HS-5 (cell line): ENCODE results near the gene NTN4.
"Not testable (repeated sequence)": the region's sequence is repeated elsewhere in the genome, so short reads cannot be mapped to it uniquely, and the experiment has no call there.

Source experiments
- DNase-seq: peaks from one replicate; pipeline ENCODE4 v3.0.0-alpha.2; 2012; ENCODE audit warnings: low read depth

Gene NTN4

DNA sequence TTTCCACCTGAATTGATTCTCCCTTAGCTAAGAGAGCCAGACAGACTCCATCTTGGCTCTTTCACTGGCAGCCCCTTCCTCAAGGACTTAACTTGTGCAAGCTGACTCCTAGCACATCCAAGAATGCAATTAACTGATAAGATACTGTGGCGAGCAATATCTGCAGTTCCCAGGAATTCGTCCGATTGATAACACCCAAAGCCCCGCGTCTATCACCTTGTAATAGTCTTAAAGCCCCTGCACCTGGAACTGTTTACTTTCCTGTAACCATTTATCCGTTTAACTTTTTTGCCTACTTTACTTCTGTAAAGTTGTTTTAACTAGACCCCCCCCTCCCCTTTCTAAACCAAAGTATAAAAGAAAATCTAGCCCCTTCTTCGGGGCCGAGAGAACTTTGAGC, 44.5 kb downstream of the NTN4 start:
- DNase-seq: not testable (repeated sequence)

DNA sequence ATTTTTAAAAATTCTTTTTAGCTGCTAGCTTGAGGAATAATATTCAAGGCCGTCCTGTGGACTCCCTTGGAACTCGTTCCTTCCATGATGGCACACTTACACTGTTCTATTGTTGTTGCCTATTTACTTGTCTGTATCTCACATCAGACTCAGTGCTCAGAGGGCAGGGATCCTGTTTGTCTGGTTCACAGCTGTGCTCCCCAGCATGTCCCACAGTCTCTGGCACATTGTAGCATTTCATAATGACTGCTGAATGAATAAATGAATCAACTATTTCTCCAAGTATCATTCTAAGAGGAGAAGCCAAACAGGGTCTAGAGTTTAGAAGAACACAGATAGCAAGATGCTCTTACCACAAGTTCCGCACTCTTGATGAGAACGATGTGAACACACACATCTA, 48.0 kb downstream of the NTN4 start:
- DNase-seq: no peak

DNA sequence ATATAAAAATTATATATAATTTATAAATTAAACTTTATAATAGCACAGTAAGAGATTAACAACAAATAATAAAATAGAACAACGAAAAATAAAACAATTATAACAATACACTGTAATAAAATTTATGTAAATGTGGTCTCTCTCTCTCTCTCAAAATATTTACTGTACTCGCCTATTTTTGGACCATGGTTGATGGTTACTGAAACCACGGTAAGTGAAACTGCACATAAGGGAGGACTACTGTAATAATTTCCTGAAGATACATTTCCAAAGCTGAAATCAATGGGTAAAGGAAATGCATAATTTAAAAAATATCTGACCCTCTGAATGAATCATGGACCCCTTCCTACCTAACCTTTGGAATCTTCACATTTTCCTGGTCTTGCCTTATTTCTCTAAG, 48.9 kb downstream of the NTN4 start:
- DNase-seq: no peak

DNA sequence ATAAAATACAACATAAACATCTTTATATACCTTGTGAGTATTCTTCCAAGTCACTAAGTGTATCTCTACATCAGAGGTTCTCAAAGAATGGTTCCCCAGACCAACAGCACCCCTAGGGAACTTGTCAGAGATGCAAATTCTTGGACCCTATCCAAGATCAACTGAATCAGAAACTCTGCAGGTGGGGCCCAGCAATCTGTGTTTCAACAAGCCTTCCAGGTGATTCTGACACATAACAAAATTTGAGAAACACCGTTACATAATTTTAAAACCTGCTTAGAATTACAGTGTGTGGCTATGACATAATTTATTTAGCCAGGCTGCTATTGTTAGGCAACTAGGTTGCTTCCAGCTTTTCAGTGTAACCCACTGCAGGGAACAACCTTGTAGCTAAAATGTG, 49.8 kb downstream of the NTN4 start:
- no peak for DNase-seq

DNA sequence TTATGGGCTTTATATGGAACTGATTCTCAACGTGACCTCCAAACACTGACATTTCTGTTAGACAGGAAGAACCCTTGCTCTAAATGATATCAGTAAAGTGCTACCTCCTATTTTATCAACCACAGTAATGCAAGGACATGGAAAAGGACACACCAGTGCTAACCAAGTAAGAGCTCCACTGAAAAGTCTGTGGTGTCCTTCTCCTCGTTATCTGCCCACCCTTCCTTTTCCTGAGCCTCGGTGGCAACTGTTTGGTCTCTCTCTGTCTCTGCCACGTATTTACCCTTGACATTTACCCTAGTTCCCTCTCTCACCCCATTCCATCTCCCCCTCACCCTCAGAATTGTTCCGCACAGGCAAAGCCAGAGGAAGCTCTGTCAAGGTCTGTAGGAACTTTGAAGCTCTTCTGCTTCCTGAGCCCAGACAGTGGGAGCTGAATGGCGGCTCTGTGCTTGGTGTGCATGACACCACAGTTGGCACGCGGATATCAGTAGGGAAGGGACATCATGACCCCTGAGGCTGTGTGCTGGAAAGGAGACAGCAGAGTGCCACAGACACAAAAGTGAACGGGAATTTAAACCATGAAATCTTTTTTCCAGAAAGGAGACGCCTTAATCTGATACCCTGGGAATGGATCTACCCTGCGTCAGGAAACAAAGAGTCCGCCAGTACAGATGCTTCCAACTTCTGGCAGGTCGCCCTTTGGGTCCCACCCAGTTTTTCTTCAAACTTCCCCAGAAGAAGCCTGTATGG, 50.8 kb downstream of the NTN4 start:
- DNase-seq: no peak

DNA sequence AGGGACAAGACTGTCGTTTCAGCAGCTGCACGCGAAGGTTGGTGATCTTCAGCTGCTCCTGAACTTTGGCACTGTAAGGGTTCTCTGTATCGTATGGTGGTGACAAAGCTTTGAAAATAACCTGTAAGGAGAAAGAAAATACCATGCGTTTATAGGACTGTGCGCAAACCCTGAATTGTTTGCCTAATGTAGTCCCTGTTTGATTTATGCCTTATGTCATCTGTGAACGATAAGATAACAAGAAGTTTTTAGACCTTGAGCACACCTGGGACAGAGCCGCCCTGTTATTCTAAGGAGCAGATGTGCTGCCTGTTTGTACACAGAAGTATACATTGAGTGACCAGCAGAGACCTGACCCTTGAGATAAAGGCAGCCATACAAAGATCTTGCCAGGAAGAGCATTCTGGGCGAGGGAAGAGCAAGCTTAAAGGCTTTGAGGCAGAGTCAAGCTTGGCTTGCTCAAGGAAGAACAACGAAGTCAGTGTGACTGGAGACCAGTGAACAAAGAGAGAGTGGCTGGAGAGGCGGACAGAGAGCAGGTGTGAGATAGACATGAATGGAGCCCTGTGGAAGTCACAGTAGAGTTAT, 52.4 kb downstream of the NTN4 start:
- DNase-seq: no peak

DNA sequence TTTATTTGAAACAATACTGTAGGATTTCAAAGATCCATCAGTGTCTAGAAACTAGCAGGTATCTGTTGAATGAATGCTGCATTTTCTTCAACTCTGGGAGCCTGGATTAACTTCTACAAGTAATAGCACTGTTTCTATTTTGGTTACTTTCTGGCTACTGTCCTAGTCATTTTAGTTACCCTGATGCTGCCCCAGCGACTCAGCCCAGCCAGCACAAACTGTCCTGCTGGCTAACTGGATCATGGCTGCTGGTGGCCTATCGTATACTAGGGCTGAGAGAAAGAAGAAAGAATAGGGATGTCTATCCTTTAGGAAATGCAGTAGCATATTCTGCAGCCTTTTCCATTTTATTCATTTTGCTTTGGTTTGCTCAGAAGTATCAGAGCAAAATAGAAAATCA, 53.9 kb downstream of the NTN4 start:
- no peak for DNase-seq

DNA sequence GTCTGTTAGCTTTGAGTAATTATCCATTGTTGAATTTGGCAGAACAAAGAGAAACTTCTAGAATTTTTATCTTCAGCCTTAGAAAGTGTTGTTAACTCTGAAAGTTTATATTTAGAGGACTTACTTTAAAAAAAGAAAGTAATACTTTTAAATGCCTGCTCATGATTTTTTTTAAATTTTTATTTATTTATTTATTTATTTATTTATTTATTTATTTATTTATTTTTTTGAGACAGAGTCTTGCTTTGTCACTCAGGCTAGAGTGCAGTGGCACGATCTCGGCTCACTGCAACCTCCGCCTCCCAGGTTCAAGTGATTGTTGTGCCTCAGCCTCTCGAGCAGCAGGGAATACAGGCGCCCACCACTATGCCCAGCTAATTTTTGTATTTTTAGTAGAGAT, 54.8 kb downstream of the NTN4 start:
- DNase-seq: not testable (repeated sequence)

DNA sequence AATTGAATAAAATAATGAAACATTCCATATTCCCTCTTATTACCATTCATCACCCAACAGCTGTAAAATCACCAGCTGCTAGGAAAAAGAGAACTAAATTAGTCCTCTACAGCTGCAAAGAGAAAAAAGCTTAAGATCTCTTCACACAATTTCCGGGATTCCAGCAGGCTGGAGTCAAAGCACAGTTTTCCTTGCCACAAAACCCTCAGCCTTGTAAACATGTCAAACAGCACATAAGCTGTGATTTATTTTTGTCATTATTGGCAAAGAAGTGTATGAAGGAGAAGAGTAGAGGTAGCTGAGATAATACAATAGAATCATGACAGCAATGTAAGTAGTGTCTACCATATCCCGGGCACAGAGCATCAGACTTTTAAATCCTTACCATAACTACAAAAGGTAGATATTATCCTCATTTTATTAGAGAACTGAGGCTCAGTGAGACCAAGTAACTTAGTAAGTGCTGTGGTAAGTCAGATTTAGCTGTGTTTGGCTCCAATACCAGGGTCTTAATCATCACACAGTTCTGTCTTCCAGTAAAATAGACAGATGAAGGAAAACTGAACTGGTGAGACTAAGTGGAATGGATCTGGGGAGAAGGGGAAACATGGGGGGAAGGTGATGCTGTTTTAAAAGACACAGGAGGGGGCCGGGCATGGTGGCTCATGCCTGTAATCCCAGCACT, 57.3 kb downstream of the NTN4 start:
- DNase-seq: peak; percentile 68

DNA sequence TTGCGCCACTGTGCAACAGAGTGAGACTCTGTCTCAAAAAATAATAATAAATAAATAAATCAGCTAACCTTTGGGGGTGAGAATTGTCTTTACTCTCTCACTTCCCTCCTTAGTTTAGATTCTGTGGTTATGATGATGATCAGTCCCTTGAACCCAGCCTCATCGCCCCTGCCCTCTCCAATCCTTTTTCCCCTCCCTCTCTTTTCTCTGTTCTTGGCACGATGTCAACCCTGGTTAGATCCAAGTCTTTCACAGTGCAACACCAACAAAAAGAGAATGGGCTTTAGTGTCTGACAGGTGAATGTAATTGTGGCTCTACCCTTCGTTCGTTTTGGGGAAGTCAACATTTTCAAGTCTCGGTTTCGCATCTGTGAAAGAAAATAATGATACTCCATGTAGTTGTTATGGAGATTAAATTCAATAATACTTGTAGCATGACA, 59.0 kb downstream of the NTN4 start:
- DNase-seq: no peak

DNA sequence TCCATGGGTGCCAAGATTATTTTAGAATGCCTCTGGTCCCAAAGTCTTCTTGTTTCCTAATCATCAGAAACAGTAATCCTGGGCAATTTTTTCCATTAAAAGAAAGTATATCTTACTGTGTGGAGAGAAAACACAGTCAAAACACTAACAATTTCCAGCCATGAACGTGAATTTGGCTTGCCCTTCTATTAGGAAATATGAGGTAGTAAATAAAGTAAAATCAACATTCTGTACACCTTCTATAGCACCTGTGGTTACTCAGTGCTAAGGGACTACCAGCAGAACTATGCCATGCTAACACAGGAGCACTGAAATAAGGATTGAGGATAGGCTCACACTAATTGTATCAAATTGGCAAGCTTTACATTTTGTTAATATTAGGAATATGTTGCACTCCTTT, 60.1 kb downstream of the NTN4 start:
- DNase-seq: no peak

DNA sequence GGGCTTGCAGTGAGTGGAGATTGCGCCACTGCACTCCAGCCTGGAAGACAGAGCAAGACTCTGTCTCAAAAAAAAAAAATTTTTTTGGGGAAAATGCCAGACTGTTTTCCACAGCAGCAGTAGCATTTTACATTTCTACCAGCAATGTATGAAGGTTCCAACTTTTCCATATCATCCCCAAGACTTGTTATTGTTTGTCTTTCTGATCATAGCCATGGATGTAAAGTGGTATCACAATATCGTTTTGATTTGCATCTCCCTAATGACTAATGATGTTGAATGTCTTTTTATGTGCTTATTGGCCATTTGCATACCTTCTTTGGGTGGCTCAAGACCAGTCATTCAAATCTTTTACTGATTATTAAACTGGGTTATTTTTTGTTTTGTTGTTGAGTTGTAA, 63.7 kb downstream of the NTN4 start:
- no peak for DNase-seq

DNA sequence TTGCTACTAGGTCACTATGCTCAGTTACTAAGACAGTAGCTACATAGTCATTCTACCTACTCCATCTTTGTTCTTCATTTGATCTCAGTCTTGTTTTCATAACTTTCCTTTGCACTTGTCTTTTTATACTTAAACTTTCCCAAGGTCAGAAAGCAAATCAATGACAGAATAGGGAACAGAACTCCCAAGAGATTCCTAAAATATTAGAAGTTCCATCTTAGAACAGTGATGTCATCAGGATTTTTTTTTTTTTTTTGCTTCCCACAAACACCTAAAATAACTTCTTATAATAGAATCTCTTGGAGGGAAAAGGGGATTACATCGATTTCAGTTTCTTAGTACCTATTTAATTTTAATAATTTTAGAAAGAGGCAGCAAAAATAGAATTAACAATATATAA, 65.8 kb downstream of the NTN4 start:
- DNase-seq: no peak

DNA sequence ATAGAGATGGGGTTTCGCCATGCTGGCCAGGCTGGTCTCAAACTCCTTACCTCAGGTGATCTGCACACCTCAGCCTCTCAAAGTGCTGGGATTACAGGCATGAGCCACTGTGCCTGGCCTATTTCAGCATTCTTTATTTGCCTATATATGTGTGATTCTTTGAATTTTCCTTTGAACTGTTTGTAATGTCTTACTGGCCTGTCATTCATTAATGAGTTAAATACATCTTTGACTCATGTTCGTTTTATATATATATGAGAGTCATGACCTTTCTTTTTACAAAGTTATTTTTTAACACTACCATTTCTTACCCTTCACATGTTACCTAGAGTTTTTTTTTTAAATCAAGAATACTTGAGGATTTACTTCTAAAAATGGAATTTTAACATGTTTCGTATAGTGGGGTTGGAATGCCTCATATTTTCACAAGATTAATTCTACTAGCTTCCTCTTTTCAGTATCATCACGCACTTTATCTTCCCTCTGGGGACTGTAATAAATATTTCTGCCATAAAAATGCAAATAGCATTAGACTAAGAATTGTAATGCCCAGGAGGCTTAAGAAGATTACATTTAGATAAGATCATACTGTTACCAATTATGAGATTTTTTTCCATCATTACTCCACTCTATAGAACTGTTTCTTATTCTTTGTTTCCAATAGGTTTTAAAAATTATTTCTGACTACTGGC, 66.7 kb downstream of the NTN4 start:
- DNase-seq: no peak

DNA sequence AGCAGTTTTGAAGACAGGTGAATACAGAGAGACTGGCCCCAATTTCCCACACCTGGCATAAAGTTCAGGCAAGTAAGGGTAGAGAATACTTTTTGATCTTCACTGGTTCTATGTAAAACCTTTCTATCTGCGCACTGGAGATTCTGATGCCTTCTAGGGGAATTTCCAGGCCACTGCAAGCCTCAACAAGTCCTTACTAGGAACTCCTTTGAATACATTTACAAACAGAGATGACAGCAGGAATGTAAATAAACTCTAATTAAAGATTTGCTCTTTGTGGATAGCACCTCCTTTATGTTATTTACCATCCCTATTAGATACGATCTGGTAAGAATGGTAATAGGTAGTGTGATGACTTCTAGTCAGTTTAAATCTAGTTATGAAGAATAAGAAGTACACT, 69.2 kb downstream of the NTN4 start:
- DNase-seq: no peak

DNA sequence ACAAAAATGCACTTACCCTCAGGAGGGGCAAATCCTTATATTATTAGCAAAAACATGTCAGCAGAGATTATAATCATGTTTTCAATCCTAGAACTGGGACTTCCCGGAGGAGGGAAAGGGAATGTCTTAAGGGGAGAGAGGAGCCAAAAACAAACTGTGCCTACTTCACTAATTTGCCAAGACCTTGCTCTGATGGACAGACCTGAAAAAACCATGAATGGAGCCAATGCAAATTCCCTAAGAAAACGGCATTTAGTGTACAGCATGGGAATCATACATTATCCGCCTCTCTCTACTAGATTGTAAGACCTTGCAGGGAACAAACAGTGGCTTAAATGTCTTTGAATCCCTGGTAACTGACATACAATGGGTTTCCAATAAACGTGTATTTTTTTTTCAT, 70.4 kb downstream of the NTN4 start:
- DNase-seq: no peak

DNA sequence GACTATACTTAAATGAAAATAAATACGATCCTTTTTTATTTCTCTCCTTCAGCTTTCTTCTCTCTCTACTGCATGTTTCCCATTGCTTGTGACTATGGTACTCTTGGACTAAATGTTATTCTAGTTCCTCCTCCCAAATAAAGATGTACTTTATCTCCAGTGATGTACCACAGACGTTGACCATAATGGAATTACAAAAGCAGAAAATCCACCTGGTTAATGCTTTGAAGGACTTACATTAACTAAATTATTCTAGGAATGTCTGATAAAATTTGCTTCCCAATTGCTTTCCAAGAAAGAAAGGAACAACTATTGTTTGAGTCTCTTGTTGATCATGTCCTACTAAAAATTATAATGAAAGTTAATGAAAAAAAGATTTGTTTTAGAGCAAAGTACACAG, 71.8 kb downstream of the NTN4 start:
- no peak for DNase-seq

DNA sequence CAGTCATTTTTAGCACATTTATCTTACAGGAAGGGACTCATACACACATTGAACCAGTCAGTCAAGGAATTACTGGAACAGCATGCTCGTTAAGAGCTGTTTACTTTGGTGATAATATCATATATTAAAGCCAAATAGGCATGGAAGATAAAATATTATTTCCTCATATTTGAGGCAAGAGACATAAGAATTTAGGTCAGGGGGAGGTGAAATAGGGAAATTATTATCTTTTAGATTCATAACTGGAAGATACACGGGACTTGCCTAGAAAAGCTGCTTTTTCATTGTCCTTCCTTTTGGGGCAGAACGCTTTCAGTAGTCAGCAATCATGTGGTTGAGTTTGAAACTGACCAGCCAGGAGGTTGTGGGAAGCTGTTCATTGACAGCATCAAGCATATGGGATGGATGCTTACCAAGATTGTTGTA, 72.5 kb downstream of the NTN4 start:
- no peak for DNase-seq

DNA sequence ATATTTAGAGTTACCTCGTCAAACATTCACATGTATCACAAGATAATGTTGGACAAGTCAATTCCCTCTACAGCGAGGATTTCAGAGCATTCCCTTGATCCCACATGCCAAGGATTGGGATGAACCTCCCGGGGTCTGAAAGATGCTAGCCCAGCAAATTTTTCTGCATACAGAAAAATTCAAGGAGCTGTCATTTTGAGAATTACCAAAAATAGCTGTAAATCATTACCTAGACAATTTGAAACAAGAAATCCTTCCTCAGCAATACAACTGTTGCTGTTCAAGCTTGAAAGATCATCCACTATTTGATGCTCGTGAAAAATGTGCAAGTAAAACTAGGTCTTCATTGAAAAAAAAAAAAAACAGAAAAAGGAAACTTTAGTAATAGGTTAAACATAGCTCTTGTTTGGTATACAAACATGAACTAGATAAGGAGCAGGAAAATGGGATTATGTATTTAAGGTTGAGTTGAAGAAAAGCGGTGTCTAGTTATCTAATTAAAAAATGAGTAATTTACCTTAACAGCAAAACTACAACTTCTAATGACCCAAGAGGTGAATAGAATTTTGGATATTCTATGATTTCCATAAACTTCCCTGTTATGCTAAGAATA, 73.1 kb downstream of the NTN4 start:
- DNase-seq: no peak

DNA sequence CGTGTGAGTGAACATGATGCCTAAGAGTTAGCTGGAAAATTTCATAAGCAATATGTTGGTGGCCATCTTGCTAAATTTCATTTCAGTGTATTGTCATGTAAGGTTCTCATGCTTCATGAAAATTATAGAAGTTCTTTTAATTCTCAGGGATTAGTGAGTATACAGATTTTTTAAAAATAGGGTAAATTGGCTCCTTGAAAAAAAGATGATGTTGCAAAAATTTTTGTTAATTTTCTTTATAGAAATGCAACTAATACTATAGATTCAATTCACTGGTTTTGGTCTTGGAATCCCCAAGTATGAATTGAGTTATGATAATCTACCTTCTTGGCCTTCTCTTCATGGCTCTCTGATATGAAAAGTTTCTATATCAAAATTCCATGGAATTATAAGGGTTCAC, 75.4 kb downstream of the NTN4 start:
- DNase-seq: no peak

DNA sequence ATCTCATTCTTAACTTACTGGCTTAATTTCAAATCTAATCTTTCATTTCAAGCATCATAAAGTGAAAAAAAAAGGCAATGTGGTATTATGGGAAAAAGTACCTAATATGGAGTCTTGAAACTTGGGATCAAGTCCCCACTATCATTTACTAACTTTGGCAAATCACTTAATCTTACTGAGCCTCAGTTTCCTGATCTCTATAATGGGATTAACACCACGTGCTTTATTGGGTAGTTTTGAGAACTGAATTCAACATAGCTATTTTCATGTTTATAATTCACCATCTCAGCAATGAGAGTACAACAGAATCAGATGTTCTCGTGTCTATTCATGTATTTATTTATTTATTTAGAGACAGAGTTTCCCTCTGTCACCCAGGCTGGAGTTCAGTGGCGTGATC, 78.3 kb downstream of the NTN4 start:
- DNase-seq: no peak

DNA sequence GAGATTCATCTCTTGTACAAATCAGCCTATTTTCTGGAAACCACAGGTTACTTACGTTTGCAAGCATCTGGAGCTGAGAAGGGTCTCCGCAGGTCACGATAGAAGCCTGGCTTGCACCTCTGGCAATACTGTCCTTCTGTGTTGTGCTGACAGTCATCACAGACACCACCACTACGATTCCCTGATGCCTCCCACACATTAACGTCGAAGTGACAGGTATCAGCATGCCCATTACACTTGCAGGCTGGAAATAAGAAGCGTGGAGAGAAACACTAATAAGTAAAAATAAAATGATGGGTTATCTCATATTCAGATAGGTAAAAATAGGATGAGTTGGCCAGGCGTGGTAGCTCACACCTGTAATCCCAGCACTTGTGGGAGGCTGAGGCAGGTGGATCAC, 80.2 kb downstream of the NTN4 start:
- no peak for DNase-seq

DNA sequence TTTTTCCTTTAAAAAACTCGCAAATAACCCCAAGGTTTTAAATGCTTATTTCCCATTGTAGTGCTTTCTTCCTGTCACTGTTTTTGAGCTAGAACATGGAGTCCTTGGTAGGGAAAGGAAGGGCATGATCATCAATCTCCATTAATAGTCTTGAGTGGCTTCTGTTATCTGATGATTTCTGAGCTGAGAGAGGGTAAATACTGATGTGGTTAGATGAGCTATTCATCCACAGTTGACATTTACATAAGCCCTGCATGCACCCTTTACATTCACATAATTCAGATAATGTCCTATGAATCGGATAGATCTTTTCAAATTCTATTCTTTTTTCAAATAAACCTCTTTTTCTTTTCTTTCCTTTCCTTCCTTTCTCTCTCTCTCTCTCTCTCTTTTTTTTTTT, 81.4 kb downstream of the NTN4 start:
- DNase-seq: no peak
